DOHH2 (cell line): ENCODE measurements around the gene ACYP2.

Source experiments
- H3F3A ChIP-seq: fragments of 200-600 bp; sonication (generic), shearing (Covaris generic); 2 replicates; pipeline ENCODE4 v1.6.0; 2016; ENCODE audit warnings: antibody characterized with exemption, mild to moderate bottlenecking; ENCODE audit not compliant: control insufficient read depth, insufficient read depth
- H3K27ac ChIP-seq: fragments of 200-600 bp; sonication (generic); 2 replicates; pipeline ENCODE4 v1.5.1; 2014; ENCODE audit warnings: low read depth, mild to moderate bottlenecking, low read length, moderate library complexity
- H3K27me3 ChIP-seq: fragments of 200-600 bp; sonication (generic); 2 replicates; pipeline ENCODE4 v1.6.1; 2014; ENCODE audit warnings: mild to moderate bottlenecking, low read length, mixed read lengths; ENCODE audit not compliant: control insufficient read depth
- H3K36me3 ChIP-seq: fragments of 200-600 bp; sonication (generic); 2 replicates; pipeline ENCODE4 v1.6.1; 2014; ENCODE audit warnings: mild to moderate bottlenecking, low read length, moderate library complexity, mixed read lengths; ENCODE audit not compliant: control insufficient read depth
- H3K4me1 ChIP-seq: fragments of 200-600 bp; sonication (generic); 2 replicates; pipeline ENCODE4 v1.6.1; 2014; ENCODE audit warnings: mild to moderate bottlenecking, low read length, mixed read lengths; ENCODE audit not compliant: control insufficient read depth
- H3K4me2 ChIP-seq: fragments of 200-600 bp; sonication (generic); 2 replicates; pipeline ENCODE4 v1.6.0; 2014; ENCODE audit warnings: mild to moderate bottlenecking, low read length, moderate library complexity
- H3K4me3 ChIP-seq: fragments of 200-600 bp; sonication (generic); 2 replicates; pipeline ENCODE4 v1.5.1; 2014; ENCODE audit warnings: mild to moderate bottlenecking, low read length, mixed read lengths
- H3K79me2 ChIP-seq: fragments of 200-600 bp; sonication (generic); 2 replicates; pipeline ENCODE4 v1.6.1; 2014; ENCODE audit warnings: mild to moderate bottlenecking, low read length, mixed read lengths; ENCODE audit not compliant: control insufficient read depth
- H3K9me2 ChIP-seq: fragments of 200-600 bp; sonication (generic); replicated peaks from 2 replicates; pipeline ENCODE4 v1.6.1; 2014; ENCODE audit warnings: mild to moderate bottlenecking, low read length, mixed read lengths; ENCODE audit not compliant: control insufficient read depth
- H3K9me3 ChIP-seq: fragments of 200-600 bp; sonication (generic); 2 replicates; pipeline ENCODE4 v1.6.1; 2014; ENCODE audit warnings: antibody characterized with exemption, low read length, mixed read lengths; ENCODE audit not compliant: control insufficient read depth, insufficient read depth
- H4K20me1 ChIP-seq: fragments of 200-600 bp; sonication (generic); 2 replicates; pipeline ENCODE4 v1.6.0; 2014; ENCODE audit warnings: low read depth, mild to moderate bottlenecking, antibody characterized with exemption, low read length, moderate library complexity; ENCODE audit not compliant: control insufficient read depth, insufficient read depth
- EZH2phosphoT487 ChIP-seq: fragments of 200-600 bp; sonication (generic); IDR thresholded peaks from 2 replicates; pipeline ENCODE4 v1.6.1; 2017; ENCODE audit warnings: borderline replicate concordance, mild to moderate bottlenecking, antibody characterized with exemption, low read length, moderate library complexity, mixed read lengths
- TF ChIP-seq, protein P1 (sequence below): fragments of 200-600 bp; sonication (generic); IDR thresholded peaks from one replicate; pipeline ENCODE4 v1.5.1; 2014; ENCODE audit warnings: antibody characterized with exemption, mild to moderate bottlenecking, low read depth, low read length; ENCODE audit not compliant: poor library complexity, severe bottlenecking

The ACYP2 gene

DNA sequence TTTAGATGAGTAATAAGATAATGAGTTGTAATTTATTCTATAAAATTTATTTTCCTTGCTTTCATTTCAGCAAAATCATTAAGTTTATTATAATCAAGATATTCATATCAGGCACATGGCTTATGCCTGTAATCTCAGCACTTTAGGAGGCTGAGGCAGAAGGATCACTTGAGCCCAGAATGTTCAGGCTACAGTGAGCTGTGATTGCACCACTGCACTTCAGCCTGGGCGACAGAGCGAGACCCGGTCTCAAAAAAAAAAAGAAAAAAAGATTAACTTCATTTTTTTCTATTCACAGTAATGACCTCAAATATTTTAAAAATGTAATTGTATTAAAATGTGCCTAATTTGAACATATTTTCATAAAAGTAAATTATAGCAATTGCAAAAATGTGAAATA, 67.9 kb downstream of the ACYP2 start:
- Histone ChIP-seq H3K36me3 (no peaks in the 10 kb centered on the region), H3K79me2 (no peaks in the 10 kb centered on the region), H3K27ac (no peak overlapping the region), H3F3A (no peaks in the 10 kb centered on the region), H3K9me3 (no peaks in the 10 kb centered on the region), H3K9me2 (no peaks in the 10 kb centered on the region), H3K4me3 (no peak overlapping the region), H3K27me3 (no peaks in the 10 kb centered on the region), H4K20me1 (no peaks in the 10 kb centered on the region), H3K4me2 (no peak overlapping the region), H3K4me1 (no peaks in the 10 kb centered on the region)
- no peak for TF ChIP-seq EZH2phosphoT487
- TF ChIP-seq, protein P1, sequence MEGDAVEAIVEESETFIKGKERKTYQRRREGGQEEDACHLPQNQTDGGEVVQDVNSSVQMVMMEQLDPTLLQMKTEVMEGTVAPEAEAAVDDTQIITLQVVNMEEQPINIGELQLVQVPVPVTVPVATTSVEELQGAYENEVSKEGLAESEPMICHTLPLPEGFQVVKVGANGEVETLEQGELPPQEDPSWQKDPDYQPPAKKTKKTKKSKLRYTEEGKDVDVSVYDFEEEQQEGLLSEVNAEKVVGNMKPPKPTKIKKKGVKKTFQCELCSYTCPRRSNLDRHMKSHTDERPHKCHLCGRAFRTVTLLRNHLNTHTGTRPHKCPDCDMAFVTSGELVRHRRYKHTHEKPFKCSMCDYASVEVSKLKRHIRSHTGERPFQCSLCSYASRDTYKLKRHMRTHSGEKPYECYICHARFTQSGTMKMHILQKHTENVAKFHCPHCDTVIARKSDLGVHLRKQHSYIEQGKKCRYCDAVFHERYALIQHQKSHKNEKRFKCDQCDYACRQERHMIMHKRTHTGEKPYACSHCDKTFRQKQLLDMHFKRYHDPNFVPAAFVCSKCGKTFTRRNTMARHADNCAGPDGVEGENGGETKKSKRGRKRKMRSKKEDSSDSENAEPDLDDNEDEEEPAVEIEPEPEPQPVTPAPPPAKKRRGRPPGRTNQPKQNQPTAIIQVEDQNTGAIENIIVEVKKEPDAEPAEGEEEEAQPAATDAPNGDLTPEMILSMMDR, result no peak

DNA sequence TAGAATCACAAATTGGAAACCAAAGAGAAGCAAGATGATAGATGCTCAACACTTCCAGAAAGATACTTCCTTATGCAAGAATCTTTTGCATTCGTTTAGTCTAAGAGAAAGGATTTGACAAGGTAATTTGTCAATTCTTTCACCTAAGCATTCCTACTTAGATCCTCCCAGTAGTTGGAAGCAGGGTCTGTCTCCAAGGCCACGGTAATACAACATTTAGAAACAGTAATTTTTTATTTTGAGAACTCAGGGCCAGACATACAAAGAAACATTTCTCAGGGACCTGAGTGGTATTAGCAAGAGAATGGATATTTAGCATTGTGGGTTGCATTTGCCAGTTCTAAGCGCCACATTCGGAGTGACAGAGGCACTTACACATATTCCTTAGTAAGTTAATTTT, 68.6 kb downstream of the ACYP2 start:
- no peak overlapping the region for H3K27ac ChIP-seq
- H3K79me2 ChIP-seq, result no peaks in the 10 kb centered on the region
- no peaks in the 10 kb centered on the region for H3F3A ChIP-seq
- no peak overlapping the region for H3K4me3 ChIP-seq
- H3K9me3 ChIP-seq, result no peaks in the 10 kb centered on the region
- no peak for TF ChIP-seq EZH2phosphoT487
- TF ChIP-seq, protein P1, result no peak
- H4K20me1 ChIP-seq, result no peaks in the 10 kb centered on the region
- no peaks in the 10 kb centered on the region for H3K4me1 ChIP-seq
- no peak overlapping the region for H3K4me2 ChIP-seq
- no peaks in the 10 kb centered on the region for H3K27me3 ChIP-seq
- no peaks in the 10 kb centered on the region for H3K9me2 ChIP-seq
- H3K36me3 ChIP-seq, result no peaks in the 10 kb centered on the region

DNA sequence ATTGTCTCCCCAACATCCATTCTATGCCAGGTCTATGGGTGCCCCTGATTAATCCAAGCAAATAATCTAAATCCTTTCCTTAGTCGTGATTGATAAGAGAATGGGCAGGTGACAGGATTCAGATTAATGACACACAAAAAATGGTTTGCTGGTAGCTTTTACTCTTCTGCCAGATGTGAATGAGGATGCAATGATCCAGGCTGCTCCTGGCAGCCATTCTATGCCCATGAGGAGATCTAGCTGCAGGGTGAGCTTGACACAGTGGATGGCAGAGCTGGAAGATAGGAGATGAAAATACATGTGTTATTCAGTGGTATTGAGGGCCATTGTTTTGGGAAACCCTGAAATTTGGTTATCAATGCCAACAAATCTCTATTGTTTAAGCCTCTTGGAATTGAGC, 69.7 kb downstream of the ACYP2 start:
- H3K79me2 ChIP-seq, result no peaks in the 10 kb centered on the region
- H3K27ac ChIP-seq, result no peak overlapping the region
- H3K9me3 ChIP-seq, result no peaks in the 10 kb centered on the region
- no peaks in the 10 kb centered on the region for H3K4me1 ChIP-seq
- no peaks in the 10 kb centered on the region for H4K20me1 ChIP-seq
- no peaks in the 10 kb centered on the region for H3K36me3 ChIP-seq
- no peaks in the 10 kb centered on the region for H3K27me3 ChIP-seq
- no peak overlapping the region for H3K4me3 ChIP-seq
- no peak for TF ChIP-seq EZH2phosphoT487
- TF ChIP-seq, protein P1, result no peak
- H3K4me2 ChIP-seq, result no peak overlapping the region
- no peaks in the 10 kb centered on the region for H3K9me2 ChIP-seq
- no peaks in the 10 kb centered on the region for H3F3A ChIP-seq

DNA sequence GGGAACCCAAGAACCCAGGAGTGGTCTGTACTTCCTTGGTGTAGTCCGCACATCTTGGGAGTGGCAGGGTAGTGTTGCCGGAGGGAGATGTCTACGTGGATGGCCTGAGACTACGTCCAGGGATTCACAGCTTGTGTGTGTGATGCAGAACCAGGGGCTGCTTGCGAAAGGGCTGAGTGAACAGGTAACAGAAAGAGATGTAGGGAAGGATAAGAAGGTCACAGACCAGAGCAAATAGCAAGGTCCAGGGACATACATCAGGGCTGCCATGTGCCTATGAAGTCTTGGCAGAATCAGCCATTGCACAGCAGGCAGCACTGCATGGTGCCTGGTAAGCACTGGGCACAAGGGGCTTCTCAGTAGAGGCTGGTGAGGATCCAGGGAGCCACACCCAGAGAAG, 71.9 kb downstream of the ACYP2 start:
- no peak overlapping the region for H3K27ac ChIP-seq

More for the DNA sequence above, 71.9 kb downstream of the ACYP2 start:
- Histone ChIP-seq H3K27me3 (no peaks in the 10 kb centered on the region), H3K9me3 (no peaks in the 10 kb centered on the region), H3K4me2 (no peak overlapping the region), H3K9me2 (no peaks in the 10 kb centered on the region), H3K4me1 (no peaks in the 10 kb centered on the region), H4K20me1 (no peaks in the 10 kb centered on the region), H3K36me3 (no peaks in the 10 kb centered on the region), H3K79me2 (no peaks in the 10 kb centered on the region), H3K4me3 (no peak overlapping the region), H3F3A (no peaks in the 10 kb centered on the region)
- TF ChIP-seq, protein P1, result no peak
- TF ChIP-seq EZH2phosphoT487, result no peak
